H9 (cell line): ENCODE measurements around the gene DNAJA2. TPM values are rescaled to one million over a fixed set of nuclear protein-coding genes. Genes with fewer than 3 reads are reported as not detected.

ENCODE experiments used
- DNase-seq: peaks from one replicate; pipeline ENCODE4 v3.0.0-alpha.2; 2017
- H2AFZ ChIP-seq: one replicate; pipeline ENCODE4 v1.6.1; 2013; ENCODE audit warnings: mild to moderate bottlenecking, low read length, control low read depth, moderate library complexity
- H2AK5ac ChIP-seq: 2 replicates; pipeline ENCODE4 v1.6.1; 2013; ENCODE audit warnings: low read length, control low read depth, mixed read lengths; ENCODE audit not compliant: insufficient read length
- H2BK120ac ChIP-seq: one replicate; pipeline ENCODE4 v1.6.1; 2013; ENCODE audit warnings: low read depth, mild to moderate bottlenecking, low read length, control low read depth, inconsistent platforms; ENCODE audit not compliant: poor library complexity, severe bottlenecking
- H2BK12ac ChIP-seq: 2 replicates; pipeline ENCODE4 v1.6.1; 2013; ENCODE audit warnings: low read length, control low read depth, mixed read lengths, low read depth; ENCODE audit not compliant: insufficient read length
- H2BK15ac ChIP-seq: 2 replicates; pipeline ENCODE4 v1.6.1; 2013; ENCODE audit warnings: low read depth, low read length, control low read depth
- H2BK20ac ChIP-seq: one replicate; pipeline ENCODE4 v1.6.1; 2013; ENCODE audit warnings: low read depth, mild to moderate bottlenecking, low read length, control low read depth, inconsistent platforms; ENCODE audit not compliant: poor library complexity, severe bottlenecking
- H2BK5ac ChIP-seq: 2 replicates; pipeline ENCODE4 v1.6.1; 2013; ENCODE audit warnings: low read length, control low read depth, mixed read lengths; ENCODE audit not compliant: insufficient read length
- H3K14ac ChIP-seq: 2 replicates; pipeline ENCODE4 v1.6.1; 2013; ENCODE audit warnings: low read length, control low read depth; ENCODE audit not compliant: insufficient read depth
- H3K18ac ChIP-seq: 2 replicates; pipeline ENCODE4 v1.6.1; 2013; ENCODE audit warnings: low read depth, mild to moderate bottlenecking, mixed read lengths, low read length, control low read depth; ENCODE audit not compliant: insufficient read length
- H3K23ac ChIP-seq: 2 replicates; pipeline ENCODE4 v1.6.1; 2013; ENCODE audit warnings: low read length, control low read depth, mixed read lengths, low read depth; ENCODE audit not compliant: insufficient read length
- H3K23me2 ChIP-seq: 2 replicates; pipeline ENCODE4 v1.6.1; 2013; ENCODE audit warnings: low read depth, mild to moderate bottlenecking, mixed read lengths, low read length, control low read depth; ENCODE audit not compliant: insufficient read length, poor library complexity, severe bottlenecking
- H3K27ac ChIP-seq: 2 replicates; pipeline ENCODE4 v1.5.1; 2013; ENCODE audit warnings: low read length, control low read depth, mixed read lengths, low read depth; ENCODE audit not compliant: insufficient read length
- H3K27me3 ChIP-seq: 2 replicates; pipeline ENCODE4 v1.6.1; 2013; ENCODE audit warnings: low read length, control low read depth, inconsistent platforms; ENCODE audit not compliant: insufficient read depth
- H3K4ac ChIP-seq: 2 replicates; pipeline ENCODE4 v1.6.1; 2013; ENCODE audit warnings: low read depth, mild to moderate bottlenecking, control low read depth, inconsistent platforms, low read length, moderate library complexity
- H3K4me1 ChIP-seq: 2 replicates; pipeline ENCODE4 v1.6.1; 2013; ENCODE audit warnings: low read length, control low read depth, inconsistent platforms; ENCODE audit not compliant: insufficient read depth
- H3K4me2 ChIP-seq: 2 replicates; pipeline ENCODE4 v1.6.1; 2013; ENCODE audit warnings: low read length, control low read depth, mixed read lengths; ENCODE audit not compliant: insufficient read length, insufficient read depth
- H3K56ac ChIP-seq: 2 replicates; pipeline ENCODE4 v1.6.1; 2013; ENCODE audit warnings: low read depth, mild to moderate bottlenecking, mixed read lengths, low read length, control low read depth; ENCODE audit not compliant: insufficient read length
- H3K79me1 ChIP-seq: 2 replicates; pipeline ENCODE4 v1.6.1; 2013; ENCODE audit warnings: low read depth, mild to moderate bottlenecking, moderate library complexity, low read length, control low read depth, inconsistent platforms; ENCODE audit not compliant: insufficient read depth, poor library complexity, severe bottlenecking
- H3K79me2 ChIP-seq: 2 replicates; pipeline ENCODE4 v1.6.1; 2013; ENCODE audit warnings: low read length, control low read depth, inconsistent platforms; ENCODE audit not compliant: insufficient read depth
- H3K9ac ChIP-seq: 2 replicates; pipeline ENCODE4 v1.6.1; 2013; ENCODE audit warnings: low read length, control low read depth, mixed read lengths; ENCODE audit not compliant: insufficient read length; ENCODE audit errors: extremely low read depth
- H3K9me3 ChIP-seq: one replicate; pipeline ENCODE4 v1.6.1; 2013; ENCODE audit warnings: low read depth, low read length, inconsistent platforms; ENCODE audit not compliant: control insufficient read depth
- H3T11ph ChIP-seq: one replicate; pipeline ENCODE4 v1.6.1; 2013; ENCODE audit warnings: mild to moderate bottlenecking, low read length, control low read depth, inconsistent platforms
- H4K20me1 ChIP-seq: one replicate; pipeline ENCODE4 v1.6.1; 2013; ENCODE audit not compliant: control insufficient read depth, insufficient read length, insufficient read depth
- H4K5ac ChIP-seq: 2 replicates; pipeline ENCODE4 v1.6.1; 2013; ENCODE audit warnings: low read depth, mild to moderate bottlenecking, mixed read lengths, low read length, control low read depth; ENCODE audit not compliant: insufficient read length
- H4K8ac ChIP-seq: replicated peaks from 2 replicates; pipeline ENCODE4 v1.6.1; 2013; ENCODE audit warnings: low read length, control low read depth, mixed read lengths, low read depth; ENCODE audit not compliant: insufficient read length
- H4K91ac ChIP-seq: 2 replicates; pipeline ENCODE4 v1.6.1; 2013; ENCODE audit warnings: low read depth, mild to moderate bottlenecking, moderate library complexity, mixed read lengths, low read length, control low read depth; ENCODE audit not compliant: insufficient read length
- H3K27ac Mint-ChIP-seq, 3 experiments: 2 replicates in 2 of 3; 3 replicates in 1 of 3; pipeline ENCODE4 v1.8.0; 2020 to 2021; ENCODE audit warnings: mixed read lengths in 3 of 3, mild to moderate bottlenecking in 1 of 3, moderate library complexity in 1 of 3
- H3K27me3 Mint-ChIP-seq: 2 replicates; pipeline ENCODE4 v1.8.0; 2021; ENCODE audit warnings: low read depth, mild to moderate bottlenecking, moderate library complexity, mixed read lengths
- H3K36me3 Mint-ChIP-seq, 3 experiments: 2 replicates in 2 of 3; 3 replicates in 1 of 3; pipeline ENCODE4 v1.8.0; 2020 to 2021; ENCODE audit warnings: low read depth in 3 of 3, mixed read lengths in 3 of 3; ENCODE audit not compliant: insufficient read depth in 1 of 3
- H3K4me1 Mint-ChIP-seq, 2 experiments: 2 replicates each; pipeline ENCODE4 v1.8.0; 2020; ENCODE audit warnings: mixed read lengths in 2 of 2
- H3K4me3 Mint-ChIP-seq, 2 experiments: 2 replicates in 1 of 2; 3 replicates in 1 of 2; pipeline ENCODE4 v1.8.0; 2020 to 2021; ENCODE audit warnings: mild to moderate bottlenecking in 2 of 2, mixed read lengths in 2 of 2, moderate library complexity in 1 of 2
- H3K9me3 Mint-ChIP-seq, 2 experiments: 2 replicates in 1 of 2; 3 replicates in 1 of 2; pipeline ENCODE4 v1.8.0; 2020; ENCODE audit warnings: mild to moderate bottlenecking in 2 of 2, mixed read lengths in 2 of 2, moderate library complexity in 1 of 2
- WGBS: extraction: QIAGEN DNeasy Blood & Tissue Kit; methylation state at CpG from one replicate; pipeline ENCODE4 v1.1.7; 2013; ENCODE audit warnings: missing lambda C conversion rate, low lambda C conversion rate, mixed read lengths; ENCODE audit not compliant: insufficient read length; ENCODE audit errors: extremely low coverage; 5-methylcytosine and 5-hydroxymethylcytosine counted together
- total RNA-seq: library from RNA; stranded (reverse); gene quantifications from 2 replicates; pipeline ENCODE4 v1.2.1, GENCODE V29; 2021
- TF ChIP-seq, protein P1 (sequence below): fragments of 200-600 bp; sonication (generic); conservative IDR thresholded peaks from 3 replicates; pipeline ENCODE4 v1.8.0; 2021; ENCODE audit warnings: antibody characterized with exemption, mild to moderate bottlenecking

DNAJA2 gene
- total RNA-seq, 1 experiment from 2014 or later, result 102 TPM

DNA sequence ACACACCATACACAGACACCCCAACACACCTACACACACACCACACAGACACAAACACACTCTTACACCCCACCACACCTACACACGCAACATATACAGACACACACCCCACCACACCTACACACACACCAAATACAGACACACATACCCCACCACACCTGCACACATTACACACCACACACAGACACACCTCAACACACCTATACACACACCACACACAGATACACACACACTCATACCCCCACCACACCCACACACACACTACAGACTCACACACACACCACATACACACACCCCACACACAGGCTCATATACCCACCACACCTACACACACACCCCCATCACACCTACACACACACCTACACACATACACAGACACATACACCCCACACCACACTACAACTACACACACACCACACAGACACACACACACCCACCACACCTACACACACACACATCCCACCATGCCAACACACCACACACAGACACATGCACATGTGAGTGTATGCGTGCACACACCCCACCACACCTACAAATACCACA lies 57.9 kb downstream of the DNAJA2 start:
- Mint-ChIP-seq H3K36me3 (peaks cover 61 to 93% (median 80%) of the 10 kb centered on the region in 3 experiments), H3K4me1 (peaks cover 2 to 6% of the 10 kb centered on the region in 2 experiments; a peak in 2 of 4 replicates), H3K9me3 (no peaks in the 10 kb centered on the region), H3K4me3 (no peak overlapping the region), H3K27me3 (no peaks in the 10 kb centered on the region), H3K27ac (no peak overlapping the region)
- no peak for DNase-seq
- Histone ChIP-seq H3K4me2 (no peak overlapping the region), H3K14ac (no peak overlapping the region), H3K23me2 (no peaks in the 10 kb centered on the region), H4K5ac (no peak overlapping the region), H2BK20ac (no peak overlapping the region), H3K9me3 (no peaks in the 10 kb centered on the region), H3T11ph (no peak overlapping the region), H3K27me3 (no peaks in the 10 kb centered on the region), H4K91ac (no peak overlapping the region), H3K79me1 (no peaks in the 10 kb centered on the region), H3K56ac (no peak overlapping the region), H4K20me1 (no peaks in the 10 kb centered on the region), H2BK5ac (no peak overlapping the region), H3K79me2 (no peaks in the 10 kb centered on the region), H3K4me1 (no peaks in the 10 kb centered on the region), H3K27ac (no peak overlapping the region), H2BK12ac (no peak overlapping the region), H2AK5ac (no peak overlapping the region), H3K9ac (no peak overlapping the region), H3K4ac (no peak overlapping the region), H2BK15ac (no peak overlapping the region), H3K18ac (no peak overlapping the region), H2BK120ac (no peak overlapping the region), H2AFZ (no peak overlapping the region), H3K23ac (no peak overlapping the region), H4K8ac (no peak overlapping the region)
- TF ChIP-seq, protein P1, sequence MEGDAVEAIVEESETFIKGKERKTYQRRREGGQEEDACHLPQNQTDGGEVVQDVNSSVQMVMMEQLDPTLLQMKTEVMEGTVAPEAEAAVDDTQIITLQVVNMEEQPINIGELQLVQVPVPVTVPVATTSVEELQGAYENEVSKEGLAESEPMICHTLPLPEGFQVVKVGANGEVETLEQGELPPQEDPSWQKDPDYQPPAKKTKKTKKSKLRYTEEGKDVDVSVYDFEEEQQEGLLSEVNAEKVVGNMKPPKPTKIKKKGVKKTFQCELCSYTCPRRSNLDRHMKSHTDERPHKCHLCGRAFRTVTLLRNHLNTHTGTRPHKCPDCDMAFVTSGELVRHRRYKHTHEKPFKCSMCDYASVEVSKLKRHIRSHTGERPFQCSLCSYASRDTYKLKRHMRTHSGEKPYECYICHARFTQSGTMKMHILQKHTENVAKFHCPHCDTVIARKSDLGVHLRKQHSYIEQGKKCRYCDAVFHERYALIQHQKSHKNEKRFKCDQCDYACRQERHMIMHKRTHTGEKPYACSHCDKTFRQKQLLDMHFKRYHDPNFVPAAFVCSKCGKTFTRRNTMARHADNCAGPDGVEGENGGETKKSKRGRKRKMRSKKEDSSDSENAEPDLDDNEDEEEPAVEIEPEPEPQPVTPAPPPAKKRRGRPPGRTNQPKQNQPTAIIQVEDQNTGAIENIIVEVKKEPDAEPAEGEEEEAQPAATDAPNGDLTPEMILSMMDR, result no peak
- WGBS, result 100% methylated on average over 1 of the region's 2 CpGs
